Measurements from ENCODE around the gene BLVRA.
A peak's percentile ranks its signal among the peaks of the same experiment; 100 is the strongest.
"Not testable (repeated sequence)": the region's sequence is repeated elsewhere in the genome, so short reads cannot be mapped to it uniquely, and the experiment has no call there.

BLVRA gene

DNA sequence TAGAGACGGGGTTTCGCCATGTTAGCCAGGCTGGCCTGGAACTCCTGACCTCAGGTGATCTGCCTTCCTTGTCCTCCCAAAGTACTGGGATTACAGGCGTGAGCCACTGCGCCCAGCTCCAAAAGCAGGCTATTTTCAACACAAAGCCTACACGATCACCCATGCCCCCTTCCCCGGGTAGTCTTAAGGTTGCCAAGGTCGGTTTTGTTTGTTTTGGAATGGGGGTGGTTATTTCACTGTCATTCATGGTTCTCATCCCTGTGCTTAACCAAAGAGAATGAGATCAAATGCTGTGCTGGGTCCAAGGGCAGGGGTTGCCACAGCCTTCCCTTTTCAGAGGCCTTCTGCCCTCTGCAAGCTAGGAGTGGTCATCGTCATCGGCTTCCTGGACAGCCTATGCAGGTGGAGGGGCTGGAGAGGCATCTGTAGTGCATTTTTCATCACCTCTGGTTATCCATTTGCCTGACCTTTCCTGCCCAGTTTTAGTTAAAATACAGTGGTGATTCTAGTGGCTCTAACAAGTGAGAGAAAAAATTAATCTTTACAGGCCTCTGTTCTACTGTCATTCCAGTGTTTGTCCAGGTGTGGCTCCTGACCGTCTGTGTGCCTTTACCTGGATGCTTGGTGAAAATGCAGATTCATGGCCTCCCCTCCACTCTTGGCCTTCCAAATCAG is 11.4 kb downstream of the BLVRA start:
- no peak for DNase-seq

DNA sequence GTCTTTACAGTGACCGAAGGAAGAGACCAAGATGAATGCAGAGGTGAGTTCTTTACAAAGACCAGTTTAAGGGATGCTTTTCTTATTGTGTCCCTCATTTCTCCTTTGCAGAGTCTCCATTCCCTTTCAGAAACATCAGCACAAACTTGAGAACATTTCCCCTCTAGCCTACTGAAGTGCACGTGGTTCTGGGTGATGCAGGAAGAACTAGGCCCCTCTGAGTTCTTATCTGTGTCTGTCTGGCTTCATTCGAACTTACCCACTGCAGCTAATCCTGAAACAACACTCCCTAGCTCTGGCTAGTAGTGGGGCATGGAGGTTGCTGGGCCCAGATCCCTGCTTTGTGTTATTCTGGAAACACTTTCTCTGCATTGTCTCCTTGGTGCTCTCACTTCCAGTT is 12.6 kb downstream of the BLVRA start:
- DNase-seq: no peak

DNA sequence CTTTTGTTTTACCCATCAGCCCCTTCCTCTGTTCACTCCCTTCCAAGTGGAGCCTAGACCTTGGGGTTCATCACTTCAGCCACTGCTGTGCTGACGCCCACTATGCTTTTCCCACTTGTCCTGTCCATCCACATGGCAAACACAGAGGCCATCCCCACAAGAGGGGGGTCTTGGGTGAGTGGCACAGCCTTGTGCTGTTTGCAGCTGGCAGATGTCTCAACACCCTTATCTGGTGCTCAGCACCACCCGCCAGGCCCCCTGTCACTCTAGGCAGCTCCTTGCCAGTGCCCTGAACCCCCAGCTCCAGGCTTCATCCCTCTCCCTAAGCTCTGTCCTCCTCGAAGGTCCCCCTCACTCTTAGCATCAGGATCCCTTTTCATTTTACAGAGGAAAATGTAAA is 13.1 kb downstream of the BLVRA start:
- DNase-seq: no peak

DNA sequence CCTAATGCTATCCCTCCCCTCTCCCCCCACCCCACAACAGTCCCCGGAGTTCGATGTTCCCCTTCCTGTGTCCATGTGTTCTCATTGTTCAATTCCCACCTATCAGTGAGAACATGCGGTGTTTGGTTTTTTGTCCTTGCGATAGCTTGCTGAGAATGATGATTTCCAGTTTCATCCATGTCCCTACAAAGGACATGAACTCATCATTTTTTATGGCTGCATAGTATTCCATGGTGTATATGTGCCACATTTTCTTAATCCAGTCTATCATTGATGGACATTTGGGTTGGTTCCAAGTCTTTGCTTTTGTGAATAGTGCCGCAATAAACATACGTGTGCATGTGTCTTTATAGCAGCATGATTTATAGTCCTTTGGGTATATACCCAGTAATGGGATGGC is 14.8 kb downstream of the BLVRA start:
- not testable (repeated sequence) for DNase-seq

DNA sequence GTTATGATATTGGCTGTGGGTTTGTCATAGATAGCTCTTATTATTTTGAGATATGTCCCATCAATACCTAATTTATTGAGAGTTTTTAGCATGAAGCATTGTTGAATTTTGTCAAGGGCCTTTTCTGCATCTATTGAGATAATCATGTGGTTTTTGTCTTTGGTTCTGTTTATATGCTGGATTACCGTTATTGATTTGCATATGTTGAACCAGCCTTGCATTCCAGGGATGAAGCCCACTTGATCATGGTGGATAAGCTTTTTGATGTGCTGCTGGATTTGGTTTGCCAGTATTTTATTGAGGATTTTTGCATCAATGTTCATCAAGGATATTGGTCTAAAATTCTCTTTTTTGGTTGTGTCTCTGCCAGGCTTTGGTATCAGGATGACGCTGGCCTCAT is 16.8 kb downstream of the BLVRA start:
- DNase-seq: not testable (repeated sequence)

DNA sequence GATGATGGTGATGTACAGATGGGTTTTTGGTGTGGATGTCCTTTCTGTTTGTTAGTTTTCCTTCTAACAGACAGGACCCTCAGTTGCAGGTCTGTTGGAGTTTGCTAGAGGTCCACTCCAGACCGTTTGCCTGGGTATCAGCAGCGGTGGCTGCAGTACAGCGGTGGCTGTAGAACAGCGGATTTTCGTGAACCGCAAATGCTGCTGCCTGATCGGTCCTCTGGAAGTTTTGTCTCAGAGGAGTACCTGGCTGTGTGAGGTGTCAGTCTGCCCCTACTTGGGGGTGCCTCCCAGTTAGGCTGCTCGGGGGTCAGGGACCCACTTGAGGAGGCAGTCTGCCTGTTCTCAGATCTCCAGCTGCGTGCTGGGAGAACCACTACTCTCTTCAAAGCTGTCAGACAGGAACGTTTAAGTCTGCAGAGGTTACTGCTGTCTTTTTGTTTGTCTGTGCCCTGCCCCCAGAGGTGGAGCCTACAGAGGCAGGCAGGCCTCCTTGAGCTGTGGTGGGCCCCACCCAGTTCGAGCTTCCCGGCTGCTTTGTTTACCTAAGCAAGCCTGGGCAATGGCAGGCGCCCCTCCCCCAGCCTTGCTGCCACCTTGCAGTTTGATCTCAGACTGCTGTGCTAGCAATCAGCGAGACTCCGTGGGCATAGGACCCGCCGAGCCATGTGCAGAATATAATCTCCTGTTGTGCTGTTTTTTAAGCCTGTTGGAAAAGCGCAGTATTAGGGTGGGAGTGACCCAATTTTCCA is 20.0 kb downstream of the BLVRA start:
- DNase-seq: not testable (repeated sequence)

DNA sequence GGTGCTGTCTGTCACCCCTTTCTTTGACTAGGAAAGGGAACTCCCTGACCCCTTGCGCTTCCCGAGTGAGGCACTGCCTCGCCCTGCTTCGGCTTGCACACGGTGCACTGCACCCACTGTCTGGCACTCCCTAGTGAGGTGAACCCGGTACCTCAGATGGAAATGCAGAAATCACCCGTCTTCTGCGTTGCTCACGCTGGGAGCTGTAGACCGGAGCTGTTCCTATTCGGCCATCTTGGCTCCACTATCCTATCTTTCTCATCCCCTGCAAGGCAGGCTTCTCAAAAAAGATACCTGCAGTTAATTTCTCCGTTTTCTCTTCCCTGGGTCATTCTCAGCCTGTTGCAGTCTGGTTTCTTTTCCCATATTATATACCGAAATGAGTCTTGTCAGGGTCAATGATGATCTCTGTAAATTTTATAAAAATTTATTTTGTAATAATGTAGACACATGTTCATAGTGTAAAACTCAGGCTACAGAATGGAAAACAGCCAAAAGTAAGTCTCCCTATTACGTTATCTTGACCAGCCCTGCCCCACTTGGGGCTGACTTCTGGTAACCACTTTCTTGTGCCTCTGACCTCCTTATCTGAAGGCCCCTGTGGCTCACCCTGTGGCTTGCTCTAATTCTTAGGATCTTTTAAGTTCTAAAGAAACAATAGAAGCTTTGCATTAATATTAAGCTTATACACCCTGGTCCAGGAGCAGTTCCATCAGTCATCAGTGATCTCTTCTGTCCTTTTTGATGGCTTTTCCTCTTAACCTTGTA is 20.7 kb downstream of the BLVRA start:
- DNase-seq: no peak

DNA sequence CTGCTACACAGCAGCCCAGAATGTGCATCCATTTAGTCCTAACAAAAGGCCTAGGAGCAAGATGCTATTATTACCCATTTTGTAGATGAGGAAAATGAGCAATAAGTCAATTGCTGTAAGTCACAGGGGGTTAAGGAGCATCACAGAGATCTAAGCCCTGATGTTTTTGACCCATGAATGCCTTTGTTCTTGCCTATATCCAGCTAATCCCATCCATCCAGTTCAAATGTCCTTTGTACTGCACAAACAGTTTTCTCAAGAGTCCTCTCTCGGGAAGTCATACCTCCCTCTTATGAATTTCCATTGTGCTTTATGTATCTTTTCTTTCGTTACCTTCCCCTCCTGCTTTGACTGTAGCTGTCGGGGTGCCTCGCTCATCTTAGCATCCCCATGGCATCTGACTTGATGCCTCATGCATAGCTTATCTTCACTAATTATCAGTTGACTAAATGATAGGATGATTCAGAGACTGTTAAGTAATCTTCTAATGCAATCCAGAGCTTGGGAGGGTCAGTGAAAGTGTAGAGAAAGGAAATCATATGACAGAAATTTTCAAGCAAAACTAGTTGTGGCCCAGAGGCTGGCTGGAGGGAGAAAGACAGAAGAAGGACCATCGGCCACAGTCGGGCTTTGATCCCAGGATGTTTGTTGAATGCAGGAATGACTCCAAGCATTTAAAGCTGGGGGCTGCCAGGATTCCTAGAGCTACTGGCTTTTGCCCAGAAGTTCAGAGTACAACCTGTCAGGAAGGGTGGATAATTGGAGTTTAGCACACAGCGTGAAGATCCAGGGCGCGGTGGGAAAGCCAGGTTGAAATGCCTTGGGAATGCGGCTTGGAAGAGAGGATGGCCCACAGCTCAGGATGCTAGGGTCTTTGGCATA is 23.5 kb downstream of the BLVRA start:
- no peak for DNase-seq

DNA sequence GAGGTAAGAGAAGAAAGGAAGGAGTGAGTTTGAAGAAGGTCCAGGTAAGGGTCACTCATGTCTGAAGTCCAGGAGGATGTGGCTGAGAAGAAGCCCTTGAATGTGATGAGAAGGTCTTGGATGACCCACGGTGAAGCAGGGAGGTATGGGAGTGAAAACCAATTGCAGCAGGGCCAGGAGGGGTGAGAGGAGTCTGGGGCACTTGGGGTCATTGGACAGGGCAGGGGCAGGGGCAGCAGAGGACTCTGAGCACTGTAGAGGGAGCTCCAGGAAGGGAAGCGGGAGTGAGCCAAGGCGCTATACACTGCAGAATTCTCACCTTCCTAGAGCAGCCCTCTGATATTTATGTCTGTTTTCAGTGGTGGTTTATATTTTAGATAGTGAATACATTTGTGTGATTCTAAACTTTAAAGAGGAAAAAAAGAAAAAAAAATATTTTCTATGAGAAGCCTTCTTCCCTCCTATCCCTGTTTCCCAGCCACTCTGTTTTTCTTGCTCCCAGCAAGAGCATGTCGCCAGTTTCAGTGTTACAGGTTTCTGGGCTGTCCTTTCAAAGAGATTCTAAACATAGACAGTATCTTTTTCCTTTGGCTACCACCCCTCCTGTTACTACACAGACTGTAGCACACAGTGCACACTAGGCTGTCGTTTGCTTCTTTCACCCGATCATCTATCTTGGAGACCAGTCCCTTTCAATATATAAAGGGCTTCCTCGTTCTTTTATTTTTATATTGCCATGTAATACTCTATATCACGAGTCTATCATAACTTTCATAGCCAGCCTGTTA is 24.5 kb downstream of the BLVRA start:
- no peak for DNase-seq

DNA sequence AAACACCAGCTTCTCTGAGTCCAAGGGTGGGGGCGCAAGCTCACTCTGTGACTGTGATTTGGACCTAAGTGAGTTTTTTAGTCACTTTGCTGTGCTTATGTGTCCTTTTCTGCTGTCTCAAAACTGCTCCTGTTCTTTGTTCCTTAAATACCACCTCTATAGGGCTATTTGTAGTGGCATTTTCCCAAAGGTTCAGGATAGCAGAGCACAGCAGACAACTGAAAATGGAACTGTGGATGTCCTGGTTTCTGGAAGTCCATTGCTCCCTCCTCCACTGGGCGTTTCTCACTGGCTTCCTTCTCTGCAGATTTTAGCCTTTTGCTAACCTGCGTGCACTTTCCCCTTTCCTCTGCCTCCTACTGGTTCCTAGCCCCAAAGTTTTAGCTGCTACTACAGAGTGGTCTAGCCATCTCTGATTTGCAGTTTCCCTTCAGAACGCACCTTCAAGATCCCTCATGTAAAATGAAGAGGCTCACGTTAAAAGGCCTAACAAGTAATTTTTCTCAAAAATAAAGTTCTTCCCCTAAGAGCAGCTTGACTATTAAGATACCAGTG is 25.6 kb downstream of the BLVRA start:
- no peak for DNase-seq

DNA sequence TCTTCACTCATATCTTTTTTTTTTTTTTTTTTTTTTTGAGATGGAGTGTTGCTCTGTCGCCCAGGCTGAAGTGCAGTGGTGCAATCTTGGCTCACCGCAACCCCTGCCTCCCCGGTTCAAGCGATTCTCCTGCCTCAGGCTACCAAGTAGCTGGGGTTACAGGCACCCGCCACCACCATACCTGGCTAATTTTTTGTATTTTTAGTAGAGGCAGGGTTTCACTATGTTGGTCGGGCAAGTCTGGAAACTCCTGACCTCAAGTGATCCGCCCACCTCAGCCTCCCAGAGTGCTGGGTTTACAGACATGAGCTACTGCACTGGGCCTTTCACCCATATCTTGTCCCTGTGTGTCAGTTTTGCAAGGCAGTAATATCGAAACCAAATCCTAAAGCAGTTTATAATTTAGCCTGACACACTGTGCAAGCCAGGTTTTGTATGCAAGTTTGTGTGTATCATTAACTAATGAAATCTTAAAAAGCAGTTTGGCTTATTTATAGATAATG is 26.2 kb downstream of the BLVRA start:
- not testable (repeated sequence) for DNase-seq

DNA sequence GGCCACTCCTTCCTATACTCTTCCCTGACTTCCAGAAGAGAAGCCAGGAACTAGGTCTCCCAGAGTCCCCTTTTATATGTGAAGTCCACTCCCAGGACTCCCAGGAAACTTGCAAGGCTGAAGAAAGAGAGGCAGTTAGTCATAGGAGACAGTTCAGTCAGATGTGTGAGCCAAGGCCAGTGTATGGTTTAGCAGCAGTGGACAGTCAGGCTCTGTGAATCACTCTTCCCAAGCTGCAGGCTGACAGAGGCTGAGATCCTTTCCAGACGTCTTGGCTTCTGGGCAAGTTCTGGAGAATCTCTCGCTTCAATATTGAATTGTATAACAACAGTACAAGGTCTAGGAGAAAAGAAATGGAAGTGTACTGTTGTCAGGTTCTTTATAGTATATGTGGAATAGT is 26.9 kb downstream of the BLVRA start:
- DNase-seq: no peak

DNA sequence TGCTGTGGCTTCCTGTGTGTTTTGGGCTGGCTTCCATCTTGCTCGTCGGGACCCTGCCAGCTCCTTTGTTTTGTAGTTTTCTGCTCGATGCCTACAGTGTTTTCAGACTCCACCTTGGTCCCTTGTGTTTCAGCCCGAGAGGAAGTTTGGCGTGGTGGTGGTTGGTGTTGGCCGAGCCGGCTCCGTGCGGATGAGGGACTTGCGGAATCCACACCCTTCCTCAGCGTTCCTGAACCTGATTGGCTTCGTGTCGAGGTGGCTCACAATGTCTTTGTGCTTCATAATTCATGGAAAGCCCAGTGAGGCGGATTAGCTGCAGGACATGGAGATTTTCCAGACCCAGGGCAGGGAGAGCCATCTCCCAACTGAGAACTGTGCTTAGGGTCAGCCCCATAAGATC is 29.3 kb downstream of the BLVRA start:
- DNase-seq: no peak

DNA sequence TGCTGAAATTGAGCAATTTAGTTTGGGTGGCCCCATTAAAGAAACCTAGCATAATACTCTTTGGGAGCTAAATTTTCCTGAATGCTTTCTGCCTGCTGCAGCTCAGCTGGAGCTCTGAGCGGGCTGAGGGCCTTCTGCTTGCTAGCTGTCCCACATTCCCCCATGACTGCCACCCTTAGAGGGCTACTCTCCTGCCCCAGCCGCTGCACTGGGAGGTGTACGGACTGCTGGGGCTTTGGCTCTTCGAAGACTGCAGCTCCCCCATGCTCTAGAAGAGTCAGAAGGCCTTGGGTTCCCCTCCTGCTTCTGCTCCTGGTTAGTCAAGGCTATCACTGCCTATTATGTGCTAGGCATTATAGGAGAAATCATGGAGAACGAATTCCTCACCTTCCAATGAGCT is 31.5 kb downstream of the BLVRA start:
- DNase-seq: no peak

DNA sequence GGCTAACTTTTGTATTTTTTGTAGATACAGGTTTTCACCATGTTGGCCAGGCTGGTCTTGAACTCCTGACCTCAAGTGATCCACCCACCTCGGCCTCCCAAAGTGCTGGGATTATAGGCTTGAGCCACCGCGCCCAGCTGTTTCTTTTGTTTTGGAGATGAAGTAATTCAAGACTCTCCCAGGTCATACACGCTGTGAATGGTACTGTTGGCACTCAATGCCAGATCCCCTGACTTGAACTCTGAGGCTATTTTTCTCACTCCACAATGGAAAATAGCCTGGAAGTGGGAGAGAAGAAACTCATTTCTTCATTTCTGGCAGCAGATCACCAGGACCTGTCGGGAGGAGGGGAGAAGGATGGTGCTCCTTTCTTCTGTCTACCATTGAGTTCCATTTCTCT is 32.4 kb downstream of the BLVRA start:
- no peak for DNase-seq

DNA sequence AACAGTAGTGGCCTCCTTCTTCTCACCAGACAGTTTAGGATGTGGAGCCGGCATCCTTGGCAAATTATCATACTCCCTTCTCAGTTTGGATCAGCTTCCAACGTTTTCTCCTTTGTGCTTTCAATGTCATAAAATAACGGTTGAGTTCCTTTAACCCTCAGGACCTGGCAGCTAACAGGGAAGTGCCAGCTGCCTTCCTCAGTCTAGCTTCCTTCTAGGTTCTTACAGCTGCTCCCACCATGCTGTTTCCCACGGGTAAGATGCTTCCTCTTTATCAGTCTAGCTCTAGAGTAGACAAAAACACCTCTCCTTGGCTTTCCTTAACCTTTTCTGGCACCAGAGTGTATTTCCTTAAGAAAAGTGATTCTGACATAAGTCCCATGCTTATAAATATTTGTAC is 33.2 kb downstream of the BLVRA start:
- DNase-seq: no peak

DNA sequence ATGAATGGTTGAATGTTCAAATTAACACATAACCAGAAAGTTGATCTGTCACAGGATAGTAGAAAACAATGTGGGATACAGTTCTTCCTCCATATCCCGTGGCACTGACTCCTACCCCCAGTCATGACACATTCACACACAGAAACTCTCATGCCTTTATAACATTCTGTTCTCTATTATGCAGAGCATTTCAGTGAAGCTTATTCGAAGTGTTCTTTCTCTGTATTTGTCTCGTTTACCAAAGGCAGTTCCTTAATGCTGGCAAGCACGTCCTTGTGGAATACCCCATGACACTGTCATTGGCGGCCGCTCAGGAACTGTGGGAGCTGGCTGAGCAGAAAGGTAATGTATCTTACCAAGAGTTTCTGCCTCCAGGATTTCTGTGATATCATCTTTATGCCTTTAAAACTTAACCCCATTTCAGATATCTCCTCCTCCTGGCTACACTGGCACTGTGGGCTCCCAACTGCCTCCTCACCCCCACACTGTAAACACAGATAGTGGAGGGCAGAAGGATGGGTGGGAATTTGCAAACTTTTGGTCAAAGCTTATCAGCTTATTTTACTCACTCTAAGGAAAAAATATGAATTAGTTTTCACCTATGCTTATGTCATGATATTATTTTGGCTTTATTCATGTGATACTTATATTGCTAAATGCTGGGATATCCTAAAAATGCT is 34.1 kb downstream of the BLVRA start:
- DNase-seq: no peak

DNA sequence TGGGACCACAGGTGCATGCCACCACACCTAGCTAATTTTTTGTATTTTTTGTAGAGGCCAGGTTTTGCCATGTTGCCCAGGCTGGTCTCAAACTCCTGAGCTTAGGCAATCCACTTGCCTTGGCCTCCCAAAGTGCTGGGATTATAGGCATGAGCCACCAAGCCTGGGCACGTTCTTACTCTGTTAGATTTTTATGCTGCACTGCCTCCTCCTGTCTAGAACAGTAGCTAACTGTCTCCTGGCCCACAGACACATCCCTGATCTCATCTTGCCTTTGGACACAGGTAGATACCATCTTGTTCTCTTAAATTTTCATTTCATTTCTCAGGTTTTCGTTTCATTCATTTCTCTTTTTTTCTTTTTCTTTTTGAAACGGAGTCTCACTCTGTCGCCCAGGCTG is 41.1 kb downstream of the BLVRA start:
- no peak for DNase-seq

DNA sequence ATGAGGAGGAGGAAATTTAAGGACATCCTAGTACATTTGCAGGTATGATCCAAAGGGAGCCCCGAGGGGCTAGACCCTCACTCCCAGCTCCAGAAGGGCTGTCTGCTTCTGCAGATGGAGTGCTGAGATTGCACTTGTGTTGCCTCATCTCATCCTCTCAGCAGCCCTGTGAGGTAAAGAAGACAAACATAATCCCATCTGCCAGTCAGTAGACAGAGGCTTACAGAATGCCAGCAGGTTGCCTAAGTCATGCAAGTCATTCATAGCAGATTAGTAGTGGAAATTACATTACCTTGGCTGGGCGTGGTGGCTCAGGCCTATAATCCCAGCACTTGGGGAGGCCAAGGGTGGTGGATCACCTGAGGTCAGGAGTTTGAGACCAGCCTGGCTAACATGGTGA is 45.4 kb downstream of the BLVRA start:
- peak in 1 of 2 experiments; percentile 33 for DNase-seq

DNA sequence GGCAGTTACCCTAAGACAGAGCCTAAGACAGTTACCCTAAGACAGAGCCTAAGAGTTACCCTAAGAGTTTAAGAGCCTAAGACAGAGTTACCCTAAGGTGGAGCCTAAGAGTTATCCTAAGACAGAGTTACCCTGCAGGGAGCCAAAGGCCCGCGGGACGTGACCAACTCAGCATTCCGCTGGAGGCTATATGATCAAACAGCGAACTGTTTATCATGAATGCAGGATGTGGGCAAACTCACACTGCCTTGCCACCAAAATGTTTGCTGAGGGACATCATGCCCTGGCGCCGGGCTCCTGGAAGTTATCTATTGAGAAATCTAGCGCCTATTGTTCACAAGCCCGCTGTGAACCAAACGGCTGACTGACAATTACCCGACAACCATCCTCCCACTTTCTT is 49.9 kb downstream of the BLVRA start:
- no peak for DNase-seq
